ENCODE data around the gene POLR3A.

Gene POLR3A

GRCh38 chr10:77922055-77922454 lies 107.3 kb downstream of the POLR3A start:
- Histone ChIP-seq H3K4me3 (ENCODE audit: low read depth, low read length) (no peak overlapping the region), H3K36me3 (peaks cover 47% of the 10 kb centered on the region), H3K27me3 (ENCODE audit: insufficient read depth, low read depth, severe bottlenecking) (no peaks in the 10 kb centered on the region), H3K9me3 (ENCODE audit: severe bottlenecking) (no peaks in the 10 kb centered on the region), H3K27ac (no peak overlapping the region)
- TF ChIP-seq CTCF (IDR thresholded peaks at IDR 0.05; ENCODE audit: low read depth, low read length) = no peak
- no peak for DNase-seq

GRCh38 chr10:77921395-77921794 lies 107.9 kb downstream of the POLR3A start:
- Histone ChIP-seq H3K9me3 (ENCODE audit: severe bottlenecking) (no peaks in the 10 kb centered on the region), H3K4me3 (ENCODE audit: low read depth, low read length) (no peak overlapping the region), H3K27ac (no peak overlapping the region), H3K27me3 (ENCODE audit: insufficient read depth, low read depth, severe bottlenecking) (no peaks in the 10 kb centered on the region), H3K36me3 (peaks cover 47% of the 10 kb centered on the region)
- DNase-seq = no peak
- TF ChIP-seq CTCF (IDR thresholded peaks at IDR 0.05; ENCODE audit: low read depth, low read length) = no peak

- Histone ChIP-seq H3K27me3 (ENCODE audit: insufficient read depth, low read depth, severe bottlenecking) (no peaks in the 10 kb centered on the region), H3K36me3 (peaks cover 47% of the 10 kb centered on the region), H3K4me3 (ENCODE audit: low read depth, low read length) (no peak overlapping the region), H3K9me3 (ENCODE audit: severe bottlenecking) (no peaks in the 10 kb centered on the region), H3K27ac (no peak overlapping the region)
- no peak for TF ChIP-seq CTCF (IDR thresholded peaks at IDR 0.05; ENCODE audit: low read depth, low read length)
- no peak for DNase-seq
Observed at GRCh38 chr10:77920495-77920894, 108.8 kb downstream of the POLR3A start.

GRCh38 chr10:77919713-77920108 lies 109.6 kb downstream of the POLR3A start:
- Histone ChIP-seq H3K9me3 (ENCODE audit: severe bottlenecking) (no peaks in the 10 kb centered on the region), H3K4me3 (ENCODE audit: low read depth, low read length) (no peak overlapping the region), H3K36me3 (peaks cover 46% of the 10 kb centered on the region), H3K27ac (no peak overlapping the region), H3K27me3 (ENCODE audit: insufficient read depth, low read depth, severe bottlenecking) (no peaks in the 10 kb centered on the region)
- DNase-seq = no peak
- TF ChIP-seq CTCF (IDR thresholded peaks at IDR 0.05; ENCODE audit: low read depth, low read length) = no peak

Measured in WERI-Rb-1 (cell line).